MG63 (cell line): ENCODE data around the gene LOXL3. TPM values are rescaled to one million over a fixed set of nuclear protein-coding genes. Genes with fewer than 3 reads are reported as not detected.
A peak's percentile ranks its signal among the peaks of the same experiment; 100 is the strongest.

Experiments used
- DNase-seq: peaks from one replicate; pipeline ENCODE4 v3.0.0-alpha.2; 2020
- H3K27me3 ChIP-seq: fragments of 250-450 bp; sonication (Bioruptor Pico); 2 replicates; pipeline ENCODE4 v1.5.1; 2020; ENCODE audit warnings: mild to moderate bottlenecking, moderate library complexity
- H3K36me3 ChIP-seq: fragments of 250-450 bp; sonication (Bioruptor Pico); 2 replicates; pipeline ENCODE4 v1.5.1; 2020; ENCODE audit warnings: mild to moderate bottlenecking, moderate library complexity
- H3K4me3 ChIP-seq: fragments of 250-450 bp; sonication (Bioruptor Pico); 2 replicates; pipeline ENCODE4 v1.5.1; 2020; ENCODE audit warnings: mild to moderate bottlenecking, moderate library complexity
- H3K9me3 ChIP-seq: fragments of 250-450 bp; sonication (Bioruptor Pico); 2 replicates; pipeline ENCODE4 v1.5.1; 2020; ENCODE audit warnings: mild to moderate bottlenecking, moderate library complexity
- total RNA-seq: library from RNA; depleted of rRNA; stranded (reverse); fragments of >200 nt; shearing (Covaris generic); gene quantifications from 2 replicates; pipeline ENCODE4 v1.2.3, GENCODE V29; 2014; ENCODE audit warnings: low replicate concordance

The LOXL3 gene
- total RNA-seq, 1 experiment from 2014 or later = 22.9 TPM

DNA sequence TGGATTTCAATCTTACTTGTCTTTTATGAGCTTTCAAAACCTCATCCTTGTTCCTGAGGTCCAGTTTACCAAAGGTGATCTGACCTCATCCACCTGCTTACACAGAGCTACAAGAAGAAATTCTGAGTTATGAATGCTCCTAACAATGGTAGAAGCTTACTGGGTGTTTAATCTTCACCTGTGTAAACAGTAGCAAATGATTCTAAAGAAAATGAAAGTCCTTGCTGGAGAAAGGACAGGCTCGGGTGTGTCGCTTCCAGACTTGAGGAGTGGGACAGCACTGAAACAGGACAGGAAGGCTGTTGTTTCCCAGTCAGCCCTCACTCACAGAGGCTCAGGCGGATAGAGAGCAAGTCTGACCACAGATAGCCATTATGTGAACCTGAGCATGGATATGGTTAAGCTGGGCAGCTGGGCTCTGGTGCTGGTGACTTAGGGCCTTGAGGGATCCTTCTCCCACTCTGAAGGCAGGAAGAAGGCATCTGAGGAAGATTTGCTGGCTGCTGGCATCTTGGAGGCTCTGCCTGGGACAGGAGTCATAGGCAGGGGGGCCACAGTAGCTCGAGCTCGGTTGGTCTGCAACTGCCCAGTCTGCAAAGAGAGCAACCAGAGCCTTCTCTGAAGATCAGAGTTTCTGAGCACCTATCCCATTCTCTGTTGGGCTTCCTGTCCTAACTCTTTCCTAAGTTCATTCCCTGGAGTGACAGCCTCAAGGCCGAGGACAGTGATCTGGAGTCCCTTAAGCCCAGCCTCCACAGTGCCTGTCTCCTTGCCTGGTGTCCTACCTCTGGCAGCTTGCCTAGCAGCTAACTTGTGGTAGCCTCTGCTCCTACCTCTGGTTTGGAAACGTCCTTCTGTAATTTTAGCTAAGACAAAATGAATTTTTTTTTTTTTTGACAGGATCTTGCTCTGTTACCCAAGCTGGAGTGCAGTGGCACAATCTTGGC is 4.8 kb upstream of the LOXL3 start:
- no peak overlapping the region for H3K4me3 ChIP-seq
- no peaks in the 10 kb centered on the region for H3K27me3 ChIP-seq
- H3K9me3 ChIP-seq = no peaks in the 10 kb centered on the region
- H3K36me3 ChIP-seq = no peaks in the 10 kb centered on the region
- no peak for DNase-seq

DNA sequence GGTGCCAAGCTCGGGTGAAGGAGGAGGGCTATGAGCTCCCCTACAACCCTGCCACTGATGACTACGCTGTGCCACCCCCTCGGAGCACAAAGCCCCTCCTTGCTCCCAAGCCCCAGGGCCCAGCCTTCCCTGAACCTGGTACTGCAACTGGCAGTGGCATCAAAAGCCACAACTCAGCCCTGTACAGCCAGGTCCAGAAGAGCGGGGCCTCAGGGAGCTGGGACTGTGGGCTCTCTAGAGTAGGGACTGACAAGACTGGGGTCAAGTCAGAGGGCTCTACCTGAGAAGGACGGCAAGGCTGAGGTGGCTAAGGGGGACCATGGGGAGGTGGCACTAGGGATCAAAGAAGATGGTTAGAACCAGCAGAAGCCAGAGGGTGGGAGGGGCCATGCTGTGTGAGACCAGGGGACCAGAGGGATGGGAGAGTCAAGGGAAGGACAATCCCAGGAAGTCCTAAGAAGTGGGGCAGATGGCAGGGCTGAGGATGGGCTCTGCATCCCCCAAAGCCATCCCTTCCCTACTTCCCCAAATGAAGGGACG is 3.2 kb upstream of the LOXL3 start:
- Histone ChIP-seq H3K9me3 (no peaks in the 10 kb centered on the region), H3K36me3 (peaks cover 4% of the 10 kb centered on the region; the same call in 1 of the 2 replicates), H3K27me3 (no peaks in the 10 kb centered on the region), H3K4me3 (no peak overlapping the region)
- no peak for DNase-seq

- H3K36me3 ChIP-seq = peaks cover 6% of the 10 kb centered on the region; the same call in 1 of the 2 replicates
- no peaks in the 10 kb centered on the region for H3K9me3 ChIP-seq
- H3K27me3 ChIP-seq = no peaks in the 10 kb centered on the region
- DNase-seq = no peak
- H3K4me3 ChIP-seq = no peak overlapping the region
Measured at GRCh38 chr2:74556159-74556558, 2.4 kb upstream of the LOXL3 start.

GRCh38 chr2:74555610-74556103 is 1.9 kb upstream of the LOXL3 start:
- peaks cover 6% of the 10 kb centered on the region; the same call in 1 of the 2 replicates for H3K36me3 ChIP-seq
- H3K9me3 ChIP-seq = no peaks in the 10 kb centered on the region
- no peak overlapping the region for H3K4me3 ChIP-seq
- DNase-seq = no peak
- H3K27me3 ChIP-seq = no peaks in the 10 kb centered on the region

DNA sequence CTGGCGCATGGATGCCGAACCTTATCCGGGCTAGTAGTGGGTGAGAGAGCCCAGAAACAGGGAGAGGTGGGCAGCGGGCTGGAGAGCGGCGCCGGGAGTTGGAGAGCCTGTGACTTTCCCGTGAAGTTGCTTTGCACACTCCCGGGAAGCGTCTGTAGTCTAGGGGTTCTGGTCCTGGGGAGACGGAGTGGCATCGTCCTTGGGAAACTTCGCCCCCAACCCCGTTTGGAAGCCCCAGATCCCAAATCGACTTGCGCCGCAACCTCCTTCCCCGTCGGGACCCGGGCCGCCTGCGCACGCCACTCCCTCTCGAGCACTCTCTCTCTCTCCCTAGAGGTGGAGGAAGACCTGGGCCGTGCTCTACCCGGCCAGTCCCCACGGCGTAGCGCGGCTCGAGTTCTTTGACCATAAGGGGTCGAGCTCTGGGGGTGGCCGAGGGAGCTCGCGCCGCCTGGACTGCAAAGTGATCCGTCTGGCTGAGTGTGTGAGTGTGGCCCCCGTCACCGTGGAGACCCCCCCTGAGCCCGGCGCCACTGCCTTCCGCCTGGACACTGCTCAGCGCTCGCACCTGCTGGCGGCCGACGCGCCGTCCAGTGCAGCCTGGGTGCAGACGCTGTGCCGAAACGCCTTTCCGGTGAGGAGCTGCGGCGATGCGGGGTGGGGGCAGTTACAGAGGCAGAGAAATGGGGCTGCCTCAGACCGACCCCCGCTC is 1.2 kb upstream of the LOXL3 start:
- Histone ChIP-seq H3K4me3 (peak overlapping the region; percentile 73), H3K27me3 (no peaks in the 10 kb centered on the region), H3K9me3 (no peaks in the 10 kb centered on the region), H3K36me3 (peaks cover 8% of the 10 kb centered on the region)
- no peak for DNase-seq

- DNase-seq = peak; percentile 59
- H3K36me3 ChIP-seq = peaks cover 13% of the 10 kb centered on the region
- H3K4me3 ChIP-seq = peak overlapping the region; percentile 73
- H3K27me3 ChIP-seq = no peaks in the 10 kb centered on the region
- H3K9me3 ChIP-seq = no peaks in the 10 kb centered on the region
Measured at GRCh38 chr2:74552914-74553811, 579 bp downstream of the LOXL3 start.

GRCh38 chr2:74551942-74552913 is 1.5 kb downstream of the LOXL3 start:
- peak overlapping the region; percentile 73 for H3K4me3 ChIP-seq

GRCh38 chr2:74551530-74551929 is 2.2 kb downstream of the LOXL3 start:
- H3K4me3 ChIP-seq = no peak overlapping the region
- no peaks in the 10 kb centered on the region for H3K9me3 ChIP-seq
- DNase-seq = no peak
- H3K27me3 ChIP-seq = no peaks in the 10 kb centered on the region
- peaks cover 13% of the 10 kb centered on the region for H3K36me3 ChIP-seq

More at GRCh38 chr2:74551942-74552913, 1.5 kb downstream of the LOXL3 start:
- no peaks in the 10 kb centered on the region for H3K9me3 ChIP-seq
- no peaks in the 10 kb centered on the region for H3K27me3 ChIP-seq
- peaks cover 13% of the 10 kb centered on the region for H3K36me3 ChIP-seq
- no peak for DNase-seq

DNA sequence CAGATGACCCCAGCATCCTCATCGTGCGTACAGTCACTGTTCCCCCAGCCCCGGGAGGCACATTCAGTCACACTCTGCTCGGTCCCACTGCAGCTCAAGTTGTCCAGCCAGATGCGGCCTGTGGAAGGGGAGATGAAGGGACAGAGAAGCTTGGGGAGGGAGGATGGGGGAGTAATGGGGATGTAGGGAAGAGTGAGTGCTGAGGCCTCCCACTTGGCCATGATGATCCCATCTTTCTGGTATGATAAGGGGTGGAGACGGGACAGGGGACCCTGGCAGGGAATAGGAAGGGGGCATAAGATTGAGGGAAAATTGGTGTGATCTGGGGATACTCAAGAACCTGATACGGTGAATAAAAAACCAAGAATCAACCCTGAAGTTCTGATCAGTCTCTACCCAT is 3.5 kb downstream of the LOXL3 start:
- H3K27me3 ChIP-seq = no peaks in the 10 kb centered on the region
- peaks cover 13% of the 10 kb centered on the region for H3K36me3 ChIP-seq
- no peak for DNase-seq
- no peaks in the 10 kb centered on the region for H3K9me3 ChIP-seq
- H3K4me3 ChIP-seq = no peak overlapping the region

GRCh38 chr2:74548900-74549826 is 4.6 kb downstream of the LOXL3 start:
- peak; percentile 83 for DNase-seq
- peaks cover 13% of the 10 kb centered on the region for H3K36me3 ChIP-seq
- no peaks in the 10 kb centered on the region for H3K27me3 ChIP-seq
- peak overlapping the region; percentile 64 for H3K4me3 ChIP-seq
- H3K9me3 ChIP-seq = no peaks in the 10 kb centered on the region

GRCh38 chr2:74548285-74548899 is 5.3 kb downstream of the LOXL3 start:
- Histone ChIP-seq H3K27me3 (no peaks in the 10 kb centered on the region), H3K4me3 (peak overlapping the region; percentile 64), H3K36me3 (peaks cover 13% of the 10 kb centered on the region), H3K9me3 (no peaks in the 10 kb centered on the region)
- DNase-seq = no peak

DNA sequence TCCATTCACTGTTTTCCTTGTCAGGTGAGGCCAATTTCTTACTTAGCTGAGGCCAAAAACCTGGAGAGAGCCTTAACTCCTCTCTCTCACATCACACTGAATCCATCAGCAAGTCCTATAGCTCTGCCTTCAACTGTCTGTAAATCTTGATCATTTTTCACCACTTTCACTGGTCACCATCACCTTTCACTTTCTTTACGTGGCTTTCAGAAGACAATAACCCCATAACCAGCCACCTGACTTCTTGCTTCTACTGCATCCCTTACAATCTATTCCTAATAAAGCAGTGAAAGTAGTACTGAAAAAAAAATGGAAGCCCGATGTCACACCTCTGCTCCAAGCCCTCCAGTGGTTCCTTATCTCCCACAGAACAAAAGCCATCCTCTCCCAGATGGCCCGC is 7.7 kb downstream of the LOXL3 start:
- Histone ChIP-seq H3K36me3 (peaks cover 8% of the 10 kb centered on the region; the same call in 1 of the 2 replicates), H3K9me3 (no peaks in the 10 kb centered on the region), H3K4me3 (no peak overlapping the region), H3K27me3 (no peaks in the 10 kb centered on the region)
- DNase-seq = no peak

DNA sequence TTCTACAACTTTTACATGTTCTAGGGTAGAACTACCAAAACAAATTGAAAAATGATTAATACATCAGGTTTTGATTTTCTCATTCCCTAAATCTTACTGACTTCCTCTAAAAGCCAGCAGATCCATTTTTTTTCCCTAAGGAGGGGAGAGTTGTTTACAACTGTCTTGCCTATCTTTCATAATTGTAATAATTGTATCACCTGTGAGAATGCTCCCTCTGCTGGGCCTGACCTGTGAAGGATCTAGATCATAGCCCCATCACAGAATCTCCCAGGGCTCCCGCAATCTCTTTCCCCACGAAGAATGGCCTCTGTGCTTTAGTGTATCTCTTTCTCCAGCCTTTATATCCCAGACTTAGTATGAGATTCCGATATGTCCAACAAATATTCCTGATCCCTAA is 9.1 kb downstream of the LOXL3 start:
- H3K4me3 ChIP-seq = no peak overlapping the region
- no peak for DNase-seq

GRCh38 chr2:74542978-74543377 is 10.8 kb downstream of the LOXL3 start:
- Histone ChIP-seq H3K36me3 (no peaks in the 10 kb centered on the region), H3K27me3 (no peaks in the 10 kb centered on the region), H3K9me3 (no peaks in the 10 kb centered on the region), H3K4me3 (no peak overlapping the region)
- DNase-seq = no peak

More for the DNA sequence above, 9.1 kb downstream of the LOXL3 start:
- no peaks in the 10 kb centered on the region for H3K27me3 ChIP-seq
- H3K36me3 ChIP-seq = peaks cover 2% of the 10 kb centered on the region; the same call in 1 of the 2 replicates
- no peaks in the 10 kb centered on the region for H3K9me3 ChIP-seq
